CD4-positive, alpha-beta T cell (primary cell): ENCODE measurements around the gene NEURL4. TPM values are rescaled to one million over a fixed set of nuclear protein-coding genes. Genes with fewer than 3 reads are reported as not detected.
"Not testable (repeated sequence)": the region's sequence is repeated elsewhere in the genome, so short reads cannot be mapped to it uniquely, and the experiment has no call there.

ENCODE experiments used
- ATAC-seq: fragments of 200-7000 bp; cut with Tn5 transposase; one replicate; pipeline ENCODE4 v1.10.0; 2022; ENCODE audit warnings: mild to moderate bottlenecking; ENCODE audit not compliant: poor library complexity
- CTCF ChIA-PET: fragments of 350-600 bp; sonication (Branson Sonifier 250); formaldehyde crosslinking; loops from one replicate; lab custom pipeline; 2021; ENCODE audit warnings: antibody characterized with exemption, inconsistent platforms; lab: Charles Lee
- POLR2A ChIA-PET: fragments of 350-600 bp; sonication (Branson Sonifier 250); formaldehyde crosslinking; loops from one replicate; lab custom pipeline; 2021; ENCODE audit warnings: antibody characterized with exemption, inconsistent platforms; lab: Charles Lee
- DNase-seq, 14 experiments: peaks; one replicate each; pipeline ENCODE4 v3.0.0-alpha.2; 2013 to 2020; ENCODE audit warnings: mixed read lengths in 2 of 14
- H3K27ac ChIP-seq, 2 donors: one replicate each; pipeline versions ENCODE4 v1.5.1 to v1.7.0; 2013; ENCODE audit warnings: low read length in 2 of 2, low read depth in 1 of 2, mild to moderate bottlenecking in 1 of 2
- H3K27me3 ChIP-seq, 2 experiments: 1 replicate in 1 of 2; 2 replicates in 1 of 2; pipeline versions ENCODE4 v1.6.1 to v1.7.0; 2013; ENCODE audit warnings: low read length in 2 of 2, control low read depth in 1 of 2, mild to moderate bottlenecking in 1 of 2, moderate library complexity in 1 of 2; ENCODE audit not compliant: insufficient read depth in 2 of 2, control insufficient read depth in 1 of 2
- H3K36me3 ChIP-seq: one replicate; pipeline ENCODE4 v1.6.1; 2013; ENCODE audit warnings: low read length, control low read depth; ENCODE audit not compliant: insufficient read depth
- H3K4me1 ChIP-seq: one replicate; pipeline ENCODE4 v1.6.1; 2013; ENCODE audit warnings: low read length, control low read depth; ENCODE audit not compliant: insufficient read depth
- H3K4me3 ChIP-seq: one replicate; pipeline ENCODE4 v1.5.1; 2013; ENCODE audit warnings: mild to moderate bottlenecking, low read length, moderate library complexity
- H3K9me3 ChIP-seq, 2 experiments: 1 replicate in 1 of 2; 2 replicates in 1 of 2; pipeline versions ENCODE4 v1.6.1 to v1.7.0; 2013; ENCODE audit warnings: low read length in 2 of 2, mild to moderate bottlenecking in 2 of 2, control low read depth in 1 of 2, moderate library complexity in 1 of 2; ENCODE audit not compliant: control insufficient read depth in 1 of 2, insufficient read depth in 1 of 2
- H3K27ac Mint-ChIP-seq: one replicate; pipeline ENCODE4 v1.8.0; 2020; ENCODE audit warnings: mixed read lengths
- H3K27me3 Mint-ChIP-seq: one replicate; pipeline ENCODE4 v1.8.0; 2021; ENCODE audit warnings: mixed read lengths
- H3K36me3 Mint-ChIP-seq: one replicate; pipeline ENCODE4 v1.8.0; 2021; ENCODE audit warnings: low read depth, mixed read lengths
- H3K4me1 Mint-ChIP-seq: one replicate; pipeline ENCODE4 v1.8.0; 2021; ENCODE audit warnings: low read depth, mixed read lengths
- H3K4me3 Mint-ChIP-seq: one replicate; pipeline ENCODE4 v1.8.0; 2020; ENCODE audit warnings: mild to moderate bottlenecking, mixed read lengths
- H3K9me3 Mint-ChIP-seq: one replicate; pipeline ENCODE4 v1.8.0; 2020; ENCODE audit warnings: mixed read lengths
- intact Hi-C, 2 experiments: fragments of 100-400 bp; cut with DNase I in 1 of 2; cut with micrococcal nuclease in 1 of 2; formaldehyde crosslinking; loops; one replicate each; pipeline versions ENCODE4 v1.15.1 to v1.9.0; 2023 to 2025; cut with DNase I, micrococcal nuclease
- total RNA-seq, 174 experiments: library from RNA in 2 of 174; stranded (reverse) in 2 of 174; gene quantifications; one replicate each; pipeline ENCODE4 v1.2.3 and lab custom pipeline; 2021 to 2026
- TF ChIP-seq, protein P1 (sequence below): fragments of 200-600 bp; IDR thresholded peaks from one replicate; pipeline ENCODE4 v1.8.0; 2022; ENCODE audit warnings: antibody characterized with exemption, mild to moderate bottlenecking

The NEURL4 gene
- total RNA-seq, 2 experiments from 2014 or later = 29.0 to 30.8 TPM

DNA sequence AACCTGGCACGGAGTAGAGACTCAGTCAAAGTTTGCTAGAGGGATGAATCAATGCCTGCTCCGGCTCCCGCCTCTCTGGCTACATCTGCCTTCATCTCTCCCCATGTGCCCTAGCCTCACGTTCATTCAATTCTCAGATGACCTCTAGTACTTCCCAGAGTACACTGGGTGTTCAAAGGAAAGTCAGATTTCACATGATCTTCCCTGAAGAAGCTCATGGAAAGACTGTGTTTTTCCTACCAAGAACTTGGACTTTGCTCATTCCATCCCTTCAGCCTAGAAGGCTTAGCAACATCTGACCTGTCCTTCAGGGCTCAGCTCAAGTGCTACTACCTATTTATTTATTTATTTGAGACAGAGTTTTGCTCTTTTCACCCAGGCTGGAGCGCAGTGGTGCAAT lies 40.7 kb upstream of the NEURL4 start:
- no peak overlapping the region for H3K27ac Mint-ChIP-seq
- intact Hi-C loops = no loop called here
- CTCF ChIA-PET = interaction anchor here (1.0 to 1.9 kb wide), 2 partner anchors 14 to 74 kb away, joined by 3 to 5 read pairs; no protein-coding TSS in a partner anchor
- H3K4me3 Mint-ChIP-seq = no peak overlapping the region
- POLR2A ChIA-PET = no interaction called here
- H3K4me1 ChIP-seq = no peaks in the 10 kb centered on the region
- no peak overlapping the region for H3K4me3 ChIP-seq
- H3K4me1 Mint-ChIP-seq = no peaks in the 10 kb centered on the region
- no peaks in the 10 kb centered on the region for H3K27me3 Mint-ChIP-seq
- H3K9me3 ChIP-seq = no peaks in the 10 kb centered on the region
- no peak overlapping the region for H3K27ac ChIP-seq
- TF ChIP-seq, protein P1, sequence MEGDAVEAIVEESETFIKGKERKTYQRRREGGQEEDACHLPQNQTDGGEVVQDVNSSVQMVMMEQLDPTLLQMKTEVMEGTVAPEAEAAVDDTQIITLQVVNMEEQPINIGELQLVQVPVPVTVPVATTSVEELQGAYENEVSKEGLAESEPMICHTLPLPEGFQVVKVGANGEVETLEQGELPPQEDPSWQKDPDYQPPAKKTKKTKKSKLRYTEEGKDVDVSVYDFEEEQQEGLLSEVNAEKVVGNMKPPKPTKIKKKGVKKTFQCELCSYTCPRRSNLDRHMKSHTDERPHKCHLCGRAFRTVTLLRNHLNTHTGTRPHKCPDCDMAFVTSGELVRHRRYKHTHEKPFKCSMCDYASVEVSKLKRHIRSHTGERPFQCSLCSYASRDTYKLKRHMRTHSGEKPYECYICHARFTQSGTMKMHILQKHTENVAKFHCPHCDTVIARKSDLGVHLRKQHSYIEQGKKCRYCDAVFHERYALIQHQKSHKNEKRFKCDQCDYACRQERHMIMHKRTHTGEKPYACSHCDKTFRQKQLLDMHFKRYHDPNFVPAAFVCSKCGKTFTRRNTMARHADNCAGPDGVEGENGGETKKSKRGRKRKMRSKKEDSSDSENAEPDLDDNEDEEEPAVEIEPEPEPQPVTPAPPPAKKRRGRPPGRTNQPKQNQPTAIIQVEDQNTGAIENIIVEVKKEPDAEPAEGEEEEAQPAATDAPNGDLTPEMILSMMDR = no peak
- H3K36me3 Mint-ChIP-seq = no peaks in the 10 kb centered on the region
- H3K9me3 Mint-ChIP-seq = no peaks in the 10 kb centered on the region
- DNase-seq (no peak), ATAC-seq (no peak)
- no peaks in the 10 kb centered on the region for H3K27me3 ChIP-seq
- H3K36me3 ChIP-seq = no peaks in the 10 kb centered on the region

DNA sequence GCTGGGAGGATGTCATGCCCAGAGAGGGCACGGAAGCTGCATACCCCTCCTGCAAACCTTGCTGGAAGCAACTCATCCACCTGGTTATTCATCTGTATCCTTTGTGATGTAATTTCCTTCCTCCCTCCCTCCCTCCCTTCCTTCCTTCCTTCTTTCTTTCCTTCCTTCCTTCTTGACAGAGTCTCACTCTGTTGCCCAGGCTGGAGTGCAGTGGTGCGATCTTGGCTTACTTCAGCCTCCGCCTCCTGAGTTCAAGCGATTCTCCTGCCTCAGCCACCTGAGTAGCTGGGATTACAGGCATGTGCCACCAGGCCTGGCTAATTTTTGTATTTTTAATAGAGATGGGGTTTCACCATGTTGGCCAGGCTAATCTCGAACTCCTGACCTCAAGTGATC lies 39.5 kb upstream of the NEURL4 start:
- intact Hi-C loops, H3K27ac ChIP-seq, H3K27me3 Mint-ChIP-seq, H3K27ac Mint-ChIP-seq, DNase-seq, CTCF ChIA-PET, H3K36me3 ChIP-seq, H3K4me3 ChIP-seq, ATAC-seq, H3K9me3 ChIP-seq, H3K9me3 Mint-ChIP-seq, H3K4me1 Mint-ChIP-seq, H3K36me3 Mint-ChIP-seq, H3K4me1 ChIP-seq, H3K27me3 ChIP-seq, H3K4me3 Mint-ChIP-seq: not testable (repeated sequence)
- POLR2A ChIA-PET = interaction anchor here (1.3 to 1.4 kb wide), 2 partner anchors 14 to 35 kb away, joined by 4 to 5 read pairs; partner anchors contain the start of gene TMEM256

DNA sequence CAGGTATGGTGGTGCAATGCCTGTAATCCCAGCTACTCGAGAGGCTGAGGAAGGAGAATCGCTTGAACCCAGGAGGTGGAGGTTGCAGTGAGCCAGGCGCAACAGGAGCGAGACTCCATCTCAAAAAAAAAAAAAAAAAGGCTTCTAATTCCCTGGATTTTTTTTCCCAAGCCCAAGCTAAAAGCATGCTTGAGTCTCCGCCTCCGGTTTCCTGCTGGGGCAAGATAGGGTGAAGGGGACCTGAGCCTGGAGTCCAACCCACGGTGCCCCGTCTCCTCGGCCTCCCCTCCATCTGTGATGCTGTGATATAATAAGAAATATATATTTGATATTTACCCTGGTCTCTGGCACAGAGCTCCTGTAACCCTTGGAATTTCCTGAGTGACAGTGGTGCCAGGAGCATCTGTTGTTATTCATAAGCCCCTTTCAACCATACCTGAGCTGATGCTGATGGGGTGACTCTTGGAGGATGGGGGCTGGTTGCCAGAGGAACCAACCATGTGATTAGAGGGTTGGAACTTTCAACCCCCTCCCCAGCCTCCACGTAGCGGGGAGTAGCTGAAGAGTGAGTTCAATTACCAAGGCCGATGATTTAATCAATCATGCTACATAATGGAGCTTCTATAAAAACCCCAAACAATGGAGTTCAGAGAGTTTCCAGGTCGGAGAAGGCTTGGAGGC lies 38.9 kb upstream of the NEURL4 start:
- DNase-seq (no peak), ATAC-seq (no peak)
- Histone ChIP-seq H3K27ac (no peak overlapping the region), H3K36me3 (no peaks in the 10 kb centered on the region), H3K4me1 (no peaks in the 10 kb centered on the region), H3K27me3 (no peaks in the 10 kb centered on the region), H3K9me3 (no peaks in the 10 kb centered on the region), H3K4me3 (no peak overlapping the region)
- H3K9me3 Mint-ChIP-seq = no peaks in the 10 kb centered on the region
- no peaks in the 10 kb centered on the region for H3K27me3 Mint-ChIP-seq
- intact Hi-C loops = no loop called here
- POLR2A ChIA-PET = interaction anchor here (1.3 to 1.4 kb wide), 2 partner anchors 15 to 36 kb away, joined by 4 to 5 read pairs; partner anchors contain the start of gene TMEM256
- no peaks in the 10 kb centered on the region for H3K4me1 Mint-ChIP-seq
- no peak overlapping the region for H3K4me3 Mint-ChIP-seq
- no peak overlapping the region for H3K27ac Mint-ChIP-seq
- no peaks in the 10 kb centered on the region for H3K36me3 Mint-ChIP-seq
- TF ChIP-seq, protein P1 = no peak
- CTCF ChIA-PET = no interaction called here

DNA sequence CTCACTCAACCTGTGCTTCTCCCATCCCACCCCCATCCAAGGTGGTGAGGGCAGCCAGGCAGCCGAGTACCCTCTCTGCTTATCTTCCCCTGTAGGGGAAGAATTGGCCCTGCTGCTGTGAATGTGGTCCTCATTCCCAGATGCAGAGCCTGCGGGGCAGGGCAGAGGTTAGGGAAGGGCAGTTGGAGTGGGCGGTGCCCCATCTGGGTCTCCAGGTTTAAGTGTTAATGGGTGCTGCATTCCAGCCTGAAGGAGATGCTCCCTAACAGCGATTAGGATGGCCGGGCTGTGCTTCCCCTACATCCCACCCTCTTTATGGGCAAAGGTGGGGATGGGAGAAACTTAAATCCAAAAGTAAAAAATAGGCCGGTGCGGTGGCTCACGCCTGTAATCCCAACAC lies 37.9 kb upstream of the NEURL4 start:
- H3K27ac Mint-ChIP-seq = no peak overlapping the region
- Histone ChIP-seq H3K36me3 (no peaks in the 10 kb centered on the region), H3K4me1 (no peaks in the 10 kb centered on the region), H3K9me3 (no peaks in the 10 kb centered on the region), H3K27me3 (no peaks in the 10 kb centered on the region), H3K27ac (no peak overlapping the region), H3K4me3 (no peak overlapping the region)
- no peaks in the 10 kb centered on the region for H3K4me1 Mint-ChIP-seq
- DNase-seq = no peak
- TF ChIP-seq, protein P1 = no peak
- ChIA-PET CTCF (no interaction called here), POLR2A (no interaction called here)
- no peaks in the 10 kb centered on the region for H3K9me3 Mint-ChIP-seq
- H3K27me3 Mint-ChIP-seq = no peaks in the 10 kb centered on the region
- no peaks in the 10 kb centered on the region for H3K36me3 Mint-ChIP-seq
- intact Hi-C loops = no loop called here
- ATAC-seq = no peak
- H3K4me3 Mint-ChIP-seq = no peak overlapping the region

DNA sequence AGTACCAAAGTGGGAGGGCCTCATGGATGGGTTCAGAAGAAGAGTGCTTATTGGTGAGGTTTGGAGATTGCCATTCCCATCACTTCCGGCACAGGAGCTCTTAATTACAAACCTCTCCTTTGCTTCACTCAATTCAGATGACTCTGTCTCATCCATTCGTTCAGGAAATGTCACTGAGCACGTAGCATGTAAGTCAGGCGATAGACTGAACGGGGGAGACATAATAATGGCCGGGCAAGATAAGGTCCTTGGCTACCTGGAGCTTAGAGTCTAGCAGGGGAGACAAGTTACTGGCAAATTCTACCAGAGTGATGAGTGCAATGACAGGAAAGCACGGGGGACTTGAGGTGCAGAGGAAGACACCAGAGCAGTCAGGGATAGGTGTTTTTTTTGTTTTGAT lies 36.8 kb upstream of the NEURL4 start:
- H3K9me3 Mint-ChIP-seq, H3K4me3 Mint-ChIP-seq, H3K4me3 ChIP-seq, H3K27ac ChIP-seq, intact Hi-C loops, H3K36me3 Mint-ChIP-seq, H3K27me3 ChIP-seq, CTCF ChIA-PET, H3K9me3 ChIP-seq, POLR2A ChIA-PET, ATAC-seq, H3K4me1 ChIP-seq, DNase-seq, H3K36me3 ChIP-seq, H3K27me3 Mint-ChIP-seq, H3K4me1 Mint-ChIP-seq, H3K27ac Mint-ChIP-seq: not testable (repeated sequence)
